ENCODE data around the gene ITPR2.

ITPR2 gene

GRCh38 chr12:26295001-26295400, 538.0 kb downstream of the ITPR2 start:
- no peak for TF ChIP-seq CTCF (IDR thresholded peaks at IDR 0.05; ENCODE audit: borderline replicate concordance, insufficient read depth, low read depth, low read length)
- H3K4me3 ChIP-seq (ENCODE audit: low read depth, low read length), result no peak overlapping the region

- no peak overlapping the region for H3K4me3 ChIP-seq (ENCODE audit: low read depth, low read length)
- no peak for TF ChIP-seq CTCF (IDR thresholded peaks at IDR 0.05; ENCODE audit: borderline replicate concordance, insufficient read depth, low read depth, low read length)
Observed at GRCh38 chr12:26293612-26294011, 539.4 kb downstream of the ITPR2 start.

GRCh38 chr12:26292596-26292995, 540.4 kb downstream of the ITPR2 start:
- no peak overlapping the region for H3K4me3 ChIP-seq (ENCODE audit: low read depth, low read length)
- TF ChIP-seq CTCF (IDR thresholded peaks at IDR 0.05; ENCODE audit: borderline replicate concordance, insufficient read depth, low read depth, low read length), result no peak

GRCh38 chr12:26290565-26290964, 542.4 kb downstream of the ITPR2 start:
- TF ChIP-seq CTCF (IDR thresholded peaks at IDR 0.05; ENCODE audit: borderline replicate concordance, insufficient read depth, low read depth, low read length), result no peak
- H3K4me3 ChIP-seq (ENCODE audit: low read depth, low read length), result no peak overlapping the region

GRCh38 chr12:26287671-26288381, 545.2 kb downstream of the ITPR2 start:
- TF ChIP-seq CTCF (IDR thresholded peaks at IDR 0.05; ENCODE audit: borderline replicate concordance, insufficient read depth, low read depth, low read length), result no peak
- H3K4me3 ChIP-seq (ENCODE audit: low read depth, low read length), result no peak overlapping the region

Measured in GM12875 (cell line).